NCI-H2081 treated with DMSO at 0.1 percent for 48 hours (cell line): ENCODE data around the gene PKP4.

ENCODE experiments used
- DNase-seq: peaks from one replicate; lab custom pipeline; 2025; lab: John Stamatoyannopoulos, UW

The PKP4 gene

GRCh38 chr2:158586491-158586890 is 129.7 kb downstream of the PKP4 start:
- no peak for DNase-seq

GRCh38 chr2:158589303-158589702 is 132.6 kb downstream of the PKP4 start:
- DNase-seq, result no peak

DNA sequence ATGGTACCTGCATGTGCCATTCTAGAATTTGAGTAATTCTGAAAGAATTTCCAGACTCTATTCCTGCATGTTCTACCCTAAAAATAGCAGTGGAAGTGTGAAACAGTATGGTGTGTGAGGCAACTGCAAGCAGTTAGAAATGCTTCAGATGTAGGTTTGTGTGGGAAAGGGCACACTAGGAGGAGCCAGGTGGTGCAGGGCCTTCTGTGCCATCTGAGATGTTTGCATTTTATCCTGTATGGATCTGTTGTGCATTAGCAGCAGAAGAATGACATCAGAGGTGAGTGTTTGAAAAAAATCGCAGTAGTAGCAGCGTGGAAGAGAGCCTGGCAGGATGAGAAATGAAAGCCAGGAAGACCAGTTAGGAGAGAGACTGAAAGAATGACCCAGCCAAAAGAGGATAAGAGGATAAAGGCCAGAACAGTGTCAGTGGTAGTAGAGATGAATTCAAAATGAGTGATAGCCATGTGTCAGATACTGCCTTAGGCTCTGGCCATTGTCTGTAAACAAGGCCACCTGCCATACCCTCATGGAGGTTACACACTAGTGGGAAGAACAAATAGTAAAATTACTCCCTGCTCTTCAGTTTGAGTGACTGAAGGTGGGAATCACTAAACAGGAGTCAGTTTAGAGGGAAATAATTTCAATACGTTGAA is 142.2 kb downstream of the PKP4 start:
- DNase-seq, result no peak

- DNase-seq, result no peak
These were observed 142.9 kb downstream of the PKP4 start for GRCh38 chr2:158599609-158600008.

DNA sequence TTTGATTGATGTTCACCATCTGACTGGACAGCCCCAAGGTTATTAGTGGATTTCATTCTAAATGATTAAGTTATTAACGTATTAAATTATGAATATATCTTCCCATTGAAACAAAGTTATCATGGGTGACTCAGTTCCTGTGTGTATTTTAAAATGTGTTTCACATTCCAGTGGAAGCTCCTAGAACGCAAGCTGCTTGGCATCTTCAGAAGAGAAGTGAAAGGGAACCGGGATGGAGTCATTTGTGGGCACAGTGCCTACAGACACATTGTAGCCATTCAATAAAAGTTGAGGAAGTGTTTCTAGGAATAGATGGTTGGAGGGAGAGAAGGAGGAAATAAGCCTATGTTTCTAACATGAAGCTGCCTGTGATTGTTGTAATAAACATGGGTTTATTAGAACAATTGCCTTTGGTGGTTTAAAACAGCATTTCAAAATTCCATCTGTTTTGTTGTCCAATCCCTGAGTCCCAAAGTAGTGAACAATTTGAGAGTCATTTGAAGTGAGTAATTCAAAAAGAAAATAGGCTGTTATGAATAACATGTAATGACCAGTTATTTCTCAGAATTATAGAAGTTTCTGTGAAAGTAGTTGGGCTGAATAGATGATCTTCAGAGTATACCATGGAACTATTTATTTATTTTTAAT is 143.5 kb downstream of the PKP4 start:
- DNase-seq, result no peak

GRCh38 chr2:158602027-158602426 is 145.3 kb downstream of the PKP4 start:
- DNase-seq, result no peak

- no peak for DNase-seq
These were observed 146.5 kb downstream of the PKP4 start for GRCh38 chr2:158603205-158603604.

DNA sequence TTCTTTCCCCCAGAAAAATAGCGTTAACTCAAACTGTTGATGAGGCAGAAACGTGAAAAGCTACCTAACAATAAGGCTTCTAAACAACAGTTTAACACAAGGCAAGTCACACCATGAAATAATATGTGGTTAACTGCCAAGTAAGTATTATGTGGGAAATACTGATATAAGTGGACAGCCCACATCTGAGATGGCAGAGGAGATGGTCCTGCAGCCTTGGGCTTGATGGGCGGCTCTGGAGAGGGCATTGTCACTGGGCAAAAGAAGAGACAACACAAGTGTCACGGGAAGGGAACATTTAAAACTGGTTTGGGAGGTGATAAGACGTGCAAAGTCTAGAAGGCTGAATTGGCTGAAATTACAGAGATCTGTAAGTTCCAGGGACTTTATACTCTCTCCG is 147.2 kb downstream of the PKP4 start:
- DNase-seq, result no peak

DNA sequence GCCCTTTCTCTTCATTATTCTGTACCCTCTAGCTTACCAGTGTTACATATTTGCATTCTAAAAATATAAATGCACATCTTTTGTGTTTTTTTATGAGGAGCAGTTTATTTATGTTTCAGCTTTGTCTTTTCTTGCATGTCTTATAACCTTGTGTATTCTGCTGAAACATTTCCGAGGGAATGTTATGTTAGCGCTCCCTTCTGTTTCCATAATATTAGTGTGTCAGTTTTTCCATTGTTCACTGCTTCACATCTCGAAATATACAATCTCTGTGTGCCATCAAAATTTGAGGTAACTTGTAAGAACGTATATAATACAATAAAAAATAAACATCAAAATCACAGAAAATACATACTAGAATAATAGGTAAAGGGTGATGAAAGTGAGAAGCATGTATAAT is 153.3 kb downstream of the PKP4 start:
- no peak for DNase-seq

GRCh38 chr2:158616480-158617000 is 159.8 kb downstream of the PKP4 start:
- no peak for DNase-seq

DNA sequence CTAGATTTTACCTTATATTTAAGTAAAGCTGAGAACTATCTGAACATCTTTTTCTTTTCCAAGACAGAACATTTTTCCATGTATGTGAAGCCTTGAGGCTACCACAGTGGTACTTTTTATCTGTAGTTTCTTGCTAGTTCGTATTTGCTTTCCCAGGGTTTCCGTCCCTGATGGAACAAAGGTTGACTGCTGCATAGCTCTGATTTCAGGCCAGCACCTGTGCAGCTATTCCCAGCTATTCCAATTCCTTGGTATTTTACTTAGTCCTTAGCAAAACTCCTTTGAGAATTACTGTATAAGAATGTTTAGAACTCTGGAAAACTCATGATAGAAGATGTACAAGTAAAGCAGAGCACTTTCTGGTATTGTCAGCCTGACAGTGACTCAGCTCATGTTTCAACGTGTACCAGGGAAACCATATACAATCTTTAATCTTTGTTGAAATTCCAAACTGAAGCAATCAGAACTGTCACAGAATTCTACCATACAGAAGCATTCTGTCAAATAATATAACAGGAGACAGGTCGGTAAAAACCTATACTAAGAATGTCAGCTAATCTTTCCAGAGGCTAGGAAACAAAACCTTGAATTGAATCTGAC is 162.2 kb downstream of the PKP4 start:
- DNase-seq, result no peak

DNA sequence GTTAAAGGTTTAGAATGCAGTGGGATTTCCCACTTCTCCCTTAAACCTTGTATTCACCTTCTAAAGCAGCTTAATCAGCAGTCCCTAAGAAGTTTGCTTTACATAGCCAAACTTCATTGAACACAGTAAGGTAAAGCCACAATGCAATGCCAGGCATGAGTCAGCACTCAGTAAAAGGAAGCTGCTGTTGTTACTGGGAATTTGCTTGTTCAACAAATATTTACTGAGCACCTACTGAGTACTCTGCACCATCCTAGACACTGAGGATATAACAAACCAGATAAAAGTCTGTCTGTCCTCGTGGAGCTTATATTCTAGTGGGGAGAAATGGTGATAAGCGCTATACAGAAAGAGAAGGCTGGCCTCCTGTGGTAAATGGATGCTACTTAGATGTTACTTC is 162.7 kb downstream of the PKP4 start:
- no peak for DNase-seq

DNA sequence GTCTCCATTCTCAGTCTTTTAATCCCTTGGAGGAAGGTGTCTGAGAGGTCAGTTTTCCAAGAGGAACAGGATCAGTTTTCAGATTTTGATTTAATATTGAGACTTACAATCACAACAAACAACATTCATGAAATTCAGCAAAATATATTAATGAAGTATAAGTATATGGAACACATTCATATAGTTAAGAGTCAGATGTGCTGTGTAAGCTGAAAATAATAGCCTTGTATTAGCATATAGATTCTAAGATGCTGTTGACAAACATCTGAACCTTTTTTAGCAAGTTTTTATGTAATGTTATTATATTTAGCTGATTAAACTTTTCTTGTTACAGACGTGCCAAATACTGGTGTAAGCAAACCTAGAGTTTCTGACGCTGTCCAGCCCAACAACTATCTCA is 163.9 kb downstream of the PKP4 start:
- DNase-seq, result no peak

DNA sequence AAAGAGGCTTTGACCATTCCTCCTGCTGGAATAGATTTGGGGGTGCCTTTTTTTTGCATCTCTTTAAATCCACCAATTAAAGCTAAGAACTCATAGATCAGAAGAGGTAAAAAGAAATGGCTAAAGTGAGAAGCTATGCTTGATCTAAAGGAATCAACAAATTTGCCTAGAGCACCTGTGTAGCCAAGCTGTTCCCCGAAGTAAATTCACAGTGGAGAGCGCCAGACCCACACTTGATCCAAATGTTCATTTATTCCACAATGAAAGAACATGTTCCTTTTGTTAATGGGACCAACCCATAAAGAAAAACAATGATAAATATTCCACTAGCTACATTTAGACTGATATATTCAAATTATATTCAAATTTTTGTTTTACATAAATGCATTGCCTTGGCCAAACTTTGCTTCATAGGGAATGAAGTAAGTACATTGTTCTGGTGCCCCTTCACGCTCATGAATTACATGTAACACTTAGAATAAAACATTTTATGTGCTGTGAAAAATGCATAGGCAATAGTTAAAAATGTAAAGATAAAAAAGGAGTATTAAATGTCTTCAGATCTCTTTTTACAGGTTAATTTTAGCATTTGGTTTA is 167.4 kb downstream of the PKP4 start:
- DNase-seq, result no peak

GRCh38 chr2:158624961-158625360 is 168.2 kb downstream of the PKP4 start:
- DNase-seq, result no peak

DNA sequence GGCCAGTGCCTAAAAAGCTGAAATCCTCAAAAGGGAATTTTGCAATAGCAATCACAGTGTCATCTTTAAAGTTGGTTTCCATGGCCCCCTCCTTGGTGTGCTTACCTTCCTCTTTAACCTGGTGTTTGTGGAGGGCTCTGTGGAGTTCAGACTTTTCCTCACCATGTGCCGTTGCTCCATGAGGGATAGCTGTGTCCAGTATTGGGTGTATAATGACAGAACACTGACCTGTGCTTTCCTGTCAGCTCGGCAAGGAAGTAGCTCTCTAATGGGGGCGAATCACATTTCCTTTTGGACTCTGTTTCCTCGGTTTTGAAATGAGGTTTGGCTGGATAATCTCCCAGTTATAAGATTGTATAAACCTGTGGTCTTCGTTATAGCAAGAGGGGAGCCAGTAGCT is 172.4 kb downstream of the PKP4 start:
- DNase-seq, result no peak

DNA sequence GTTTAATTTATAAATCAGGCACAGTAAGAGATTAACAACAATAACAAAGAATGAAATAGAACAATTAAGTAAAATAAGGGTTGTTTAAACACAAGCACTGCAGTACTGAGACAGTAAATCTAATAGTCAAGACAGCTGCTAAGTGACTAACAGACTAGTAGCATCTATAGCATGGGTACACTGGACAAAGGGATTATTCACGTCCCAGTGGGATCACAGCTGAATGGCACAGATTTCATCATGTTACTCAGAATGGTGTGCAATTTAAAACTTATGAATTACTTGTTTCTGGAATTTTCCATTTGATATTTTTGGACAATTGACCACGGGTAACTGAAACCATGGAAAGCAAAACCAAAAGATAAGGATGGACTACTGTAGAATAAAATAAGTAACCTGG is 176.5 kb downstream of the PKP4 start:
- no peak for DNase-seq

- no peak for DNase-seq
These were observed 177.9 kb downstream of the PKP4 start for GRCh38 chr2:158634627-158635026.

DNA sequence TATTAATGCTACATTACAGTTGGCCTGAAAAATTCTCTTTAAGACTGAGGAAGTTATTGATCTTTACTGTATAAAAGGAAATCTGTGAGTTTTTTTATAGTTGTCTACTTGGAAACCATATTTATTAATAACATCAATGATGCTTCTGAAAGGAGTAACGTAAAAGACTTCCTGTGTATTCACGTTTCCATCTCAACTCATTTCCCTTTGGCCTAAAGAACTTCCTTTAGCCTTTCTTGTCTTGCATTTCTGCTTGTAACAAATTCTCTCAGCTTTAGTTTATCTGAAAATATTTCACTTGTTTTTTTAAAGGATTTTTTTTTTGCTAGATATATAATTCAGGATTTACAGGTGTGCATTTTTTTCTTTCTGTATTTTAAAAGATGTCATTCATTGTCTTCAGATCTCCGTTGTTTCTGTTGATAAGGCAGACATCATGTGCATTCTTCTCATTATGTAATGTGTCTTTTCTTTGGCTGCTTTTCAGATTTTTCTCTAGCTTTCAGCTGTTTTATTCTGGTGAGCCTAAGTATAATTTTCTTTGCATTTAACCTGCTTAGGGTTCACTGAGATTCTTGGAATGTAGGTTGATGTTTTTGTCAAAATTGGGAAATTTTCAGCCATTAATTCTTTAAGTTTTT is 179.3 kb downstream of the PKP4 start:
- DNase-seq, result no peak

- no peak for DNase-seq
These were observed 180.6 kb downstream of the PKP4 start for GRCh38 chr2:158637357-158637756.

DNA sequence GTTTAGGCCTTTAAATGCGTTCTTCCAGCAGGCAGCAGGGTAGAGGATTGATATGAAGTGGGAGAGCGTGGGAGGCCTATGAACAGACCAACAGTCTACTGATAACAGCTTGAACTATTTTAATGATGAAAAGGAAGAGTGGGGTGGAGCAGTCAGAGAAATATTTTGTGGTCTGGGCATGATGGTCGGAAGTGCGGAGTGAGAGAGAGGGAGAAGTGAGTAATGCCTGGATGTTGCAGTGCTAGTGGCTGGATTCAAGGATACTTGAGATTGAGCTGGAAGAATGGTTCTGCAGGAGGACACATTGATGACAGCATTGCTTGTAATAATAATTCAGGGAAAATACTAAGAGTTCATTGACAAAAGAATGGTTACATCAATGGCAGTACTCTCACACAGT is 187.4 kb downstream of the PKP4 start:
- no peak for DNase-seq

GRCh38 chr2:158645299-158645698 is 188.5 kb downstream of the PKP4 start:
- no peak for DNase-seq
